ENCODE measurements around the gene CAST.

DNA sequence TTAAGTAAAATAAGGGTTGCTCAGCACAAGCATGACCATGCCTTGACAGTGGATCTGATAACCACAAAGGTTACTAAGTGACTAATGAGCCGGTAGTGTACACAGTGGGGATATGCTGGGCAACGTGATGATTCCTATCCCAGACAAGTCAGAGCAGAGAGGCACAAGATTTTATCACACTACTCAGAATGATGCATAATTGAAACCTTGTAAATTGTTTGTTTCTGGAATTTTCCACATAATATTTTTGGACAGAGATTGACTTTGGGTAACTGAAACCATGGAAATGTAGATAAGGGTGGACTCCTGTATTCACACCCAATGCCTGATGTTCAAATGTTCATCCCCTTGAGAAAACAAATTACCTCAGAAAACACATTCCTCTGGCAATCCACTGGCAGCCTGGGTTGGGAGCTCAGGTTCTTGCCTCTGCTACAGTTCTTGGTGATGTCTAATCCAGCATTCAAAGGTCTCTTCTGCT, 161.8 kb downstream of the CAST start:
- TF ChIP-seq ZNF274 (IDR thresholded peaks at IDR 0.05; ENCODE audit: low read depth, low read length) (no peak), SUZ12 (IDR thresholded peaks at IDR 0.05; ENCODE audit: extremely low read depth, insufficient read depth, insufficient read length) (no peak), YY1 (IDR thresholded peaks at IDR 0.05; ENCODE audit: insufficient read depth, insufficient read length) (no peak)

Measured in NT2/D1 (cell line).